GM12878 (cell line): Measurements from ENCODE around the gene RARS2. TPM values are rescaled to one million over a fixed set of nuclear protein-coding genes. Genes with fewer than 3 reads are reported as not detected.
A peak's percentile ranks its signal among the peaks of the same experiment; 100 is the strongest.

Experiments used
- ASH2L ChIP-seq: fragments of 300-600, 200-600 bp; sonication (generic); IDR thresholded peaks from 2 replicates; pipeline ENCODE4 v1.6.1; 2017; ENCODE audit warnings: low read depth, mild to moderate bottlenecking, borderline replicate concordance
- BCL11A ChIP-seq: IDR thresholded peaks from 2 replicates; pipeline ENCODE4 v1.6.1; 2011; ENCODE audit warnings: low read depth, low read length
- CHD2 ChIP-seq: IDR thresholded peaks from 2 replicates; pipeline ENCODE4 v1.6.1; 2011; ENCODE audit warnings: low read depth, low read length, improper control_type of control experiment, borderline replicate concordance
- GATAD2B ChIP-seq: fragments of 450-650 bp; conservative IDR thresholded peaks from 2 replicates; pipeline ENCODE4 v1.6.1; 2017; ENCODE audit warnings: low read depth, mild to moderate bottlenecking, moderate library complexity
- HCFC1 ChIP-seq: fragments of 150-350 bp; IDR thresholded peaks from 2 replicates; pipeline ENCODE4 v1.6.1; 2014; ENCODE audit warnings: low read length
- IKZF1 ChIP-seq: fragments of 450-650 bp; conservative IDR thresholded peaks from 2 replicates; pipeline ENCODE4 v1.6.1; 2017; ENCODE audit warnings: antibody characterized with exemption, mild to moderate bottlenecking
- JUND ChIP-seq: IDR thresholded peaks from 2 replicates; pipeline ENCODE4 v1.6.1; 2012; ENCODE audit warnings: low read depth, mild to moderate bottlenecking, low read length, improper control_type of control experiment, moderate library complexity
- NFXL1 ChIP-seq: fragments of 450-650 bp; IDR thresholded peaks from 2 replicates; pipeline ENCODE4 v1.6.1; 2017; ENCODE audit warnings: antibody characterized with exemption, mild to moderate bottlenecking, borderline replicate concordance
- POLR2A ChIP-seq: IDR thresholded peaks from 2 replicates; pipeline ENCODE4 v1.6.1; 2011; ENCODE audit warnings: low read depth, mild to moderate bottlenecking, low read length
- RBBP5 ChIP-seq: fragments of 200-600 bp; sonication (generic); conservative IDR thresholded peaks from 2 replicates; pipeline ENCODE4 v1.6.1; 2016
- SP1 ChIP-seq: IDR thresholded peaks from one replicate; pipeline ENCODE4 v1.6.1; 2011; ENCODE audit warnings: low read depth, low read length
- TAF1 ChIP-seq: IDR thresholded peaks from 2 replicates; pipeline ENCODE4 v1.6.1; 2011; ENCODE audit warnings: mild to moderate bottlenecking, low read depth, low read length, borderline replicate concordance
- TARDBP ChIP-seq: IDR thresholded peaks from 2 replicates; pipeline ENCODE4 v1.6.1; 2016; ENCODE audit warnings: borderline replicate concordance
- polyA plus RNA-seq, 11 experiments: library from polyadenylated mRNA; depleted of rRNA in 4 of 11; unstranded in 6 of 11; stranded (reverse) in 5 of 11; fragments of >200 nt; fragmentation: Nextera tagmentation in 4 of 11; fragmentation: Illumina TruSeq in 1 of 11; extraction: Ambion mirVana in 4 of 11; extraction: Trizol in 1 of 11; gene quantifications; 1 replicate in 1 of 11; 2 replicates in 10 of 11; pipeline versions ENCODE4 v1.2.1 to v1.2.3, GENCODE V29; 2011 to 2016; ENCODE audit warnings: inconsistent platforms in 2 of 11, missing spikeins in 2 of 11, low read depth in 1 of 11
- total RNA-seq, 4 experiments: library from RNA; depleted of rRNA in 3 of 4; stranded (reverse); fragments of >200 nt in 3 of 4; fragmentation: Illumina TruSeq in 1 of 4; extraction: Trizol in 1 of 4; gene quantifications; 2 replicates each; pipeline versions ENCODE4 v1.2.1 to v1.2.3, GENCODE V29; 2013 to 2021
- TF ChIP-seq, protein P1 (sequence below): IDR thresholded peaks from 2 replicates; pipeline ENCODE4 v1.6.1; 2012; ENCODE audit warnings: improper control_type of control experiment, low read depth, low read length; ENCODE audit not compliant: insufficient replicate concordance
- TF ChIP-seq, protein P2 (sequence below): IDR thresholded peaks from 2 replicates; pipeline ENCODE4 v1.6.1; 2012; ENCODE audit warnings: low read depth, low read length, improper control_type of control experiment
- TF ChIP-seq, protein P3 (sequence below): IDR thresholded peaks from 2 replicates; pipeline ENCODE4 v1.6.1; 2011; ENCODE audit warnings: mild to moderate bottlenecking, low read depth, low read length, moderate library complexity; ENCODE audit not compliant: insufficient replicate concordance
- TF ChIP-seq, protein P4 (sequence below): fragments of 450-650 bp; IDR thresholded peaks from 2 replicates; pipeline ENCODE4 v1.6.1; 2017; ENCODE audit warnings: borderline replicate concordance
- TF ChIP-seq, protein P5 (sequence below): fragments of 450-650 bp; conservative IDR thresholded peaks from 2 replicates; pipeline ENCODE4 v1.6.1; 2017; ENCODE audit warnings: mild to moderate bottlenecking, moderate library complexity

RARS2 gene
- total and polyA plus RNA-seq, 10 of the 15 experiments (the other 5 are each of a cell fraction or from before 2014, with no cell fraction given): 18.3 to 54.2 (median 36.8) TPM

DNA sequence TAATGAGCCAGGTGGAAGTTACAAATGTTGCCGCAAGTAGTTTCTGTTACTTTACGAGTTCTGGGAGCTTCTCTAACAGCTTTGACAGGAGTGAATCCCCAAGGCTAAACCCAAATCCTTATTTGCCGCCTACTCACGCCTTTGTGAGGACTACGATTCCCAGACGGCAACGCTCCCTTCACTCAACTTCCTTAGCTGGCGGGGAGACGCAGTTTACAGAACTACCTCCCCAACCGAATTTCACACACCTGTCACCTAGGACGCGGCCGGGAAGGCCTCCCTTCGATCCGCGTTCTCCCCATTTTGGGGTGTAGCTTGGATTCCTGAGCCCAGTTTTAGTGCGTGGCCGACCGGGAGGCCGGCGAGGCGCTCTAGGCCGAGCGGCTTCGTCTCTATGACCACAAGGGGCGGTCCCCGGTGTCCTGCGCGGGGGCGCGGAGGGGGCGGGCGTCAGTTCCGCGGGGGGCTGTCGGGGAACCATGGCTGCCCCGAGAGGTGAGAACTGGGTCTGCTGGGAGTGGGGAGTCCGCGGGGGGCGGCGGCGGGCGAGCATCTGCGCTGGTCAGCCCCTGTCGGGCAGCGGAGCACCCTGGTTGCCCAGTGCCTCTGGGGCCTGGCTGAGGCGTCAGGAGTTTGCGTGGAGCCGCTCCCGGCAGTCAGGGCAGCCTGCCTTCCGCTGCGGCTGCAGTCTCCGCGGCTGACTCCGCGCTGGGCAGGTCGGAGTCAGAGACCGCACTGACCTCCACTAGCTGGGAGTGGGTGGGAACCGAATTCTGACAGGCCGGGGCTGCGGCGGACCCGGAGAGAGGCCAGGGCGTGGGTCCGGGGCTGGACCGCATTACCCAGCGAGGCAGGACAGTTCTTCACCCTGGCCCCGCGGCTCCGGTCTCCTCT lies 117.0 kb downstream of the RARS2 start, which contains the start of gene SLC35A1 (continued):
- TF ChIP-seq BCL11A (no peak), GATAD2B (peak; percentile 91), ASH2L (peak; percentile 81; the same call in 1 of the 2 replicates), IKZF1 (peak; percentile 97), TARDBP (peak; percentile 58; the same call in 1 of the 2 replicates), SP1 (no peak), CHD2 (0 out of 2 replicates have a peak, but pooled peaks have one; percentile 27), TAF1 (peak; percentile 77; the same call in 1 of the 2 replicates), NFXL1 (no peak), JUND (no peak), POLR2A (peak; percentile 89), RBBP5 (0 out of 2 replicates have a peak, but pooled peaks have one; percentile 41), HCFC1 (peak; percentile 88)
- TF ChIP-seq, protein P1, sequence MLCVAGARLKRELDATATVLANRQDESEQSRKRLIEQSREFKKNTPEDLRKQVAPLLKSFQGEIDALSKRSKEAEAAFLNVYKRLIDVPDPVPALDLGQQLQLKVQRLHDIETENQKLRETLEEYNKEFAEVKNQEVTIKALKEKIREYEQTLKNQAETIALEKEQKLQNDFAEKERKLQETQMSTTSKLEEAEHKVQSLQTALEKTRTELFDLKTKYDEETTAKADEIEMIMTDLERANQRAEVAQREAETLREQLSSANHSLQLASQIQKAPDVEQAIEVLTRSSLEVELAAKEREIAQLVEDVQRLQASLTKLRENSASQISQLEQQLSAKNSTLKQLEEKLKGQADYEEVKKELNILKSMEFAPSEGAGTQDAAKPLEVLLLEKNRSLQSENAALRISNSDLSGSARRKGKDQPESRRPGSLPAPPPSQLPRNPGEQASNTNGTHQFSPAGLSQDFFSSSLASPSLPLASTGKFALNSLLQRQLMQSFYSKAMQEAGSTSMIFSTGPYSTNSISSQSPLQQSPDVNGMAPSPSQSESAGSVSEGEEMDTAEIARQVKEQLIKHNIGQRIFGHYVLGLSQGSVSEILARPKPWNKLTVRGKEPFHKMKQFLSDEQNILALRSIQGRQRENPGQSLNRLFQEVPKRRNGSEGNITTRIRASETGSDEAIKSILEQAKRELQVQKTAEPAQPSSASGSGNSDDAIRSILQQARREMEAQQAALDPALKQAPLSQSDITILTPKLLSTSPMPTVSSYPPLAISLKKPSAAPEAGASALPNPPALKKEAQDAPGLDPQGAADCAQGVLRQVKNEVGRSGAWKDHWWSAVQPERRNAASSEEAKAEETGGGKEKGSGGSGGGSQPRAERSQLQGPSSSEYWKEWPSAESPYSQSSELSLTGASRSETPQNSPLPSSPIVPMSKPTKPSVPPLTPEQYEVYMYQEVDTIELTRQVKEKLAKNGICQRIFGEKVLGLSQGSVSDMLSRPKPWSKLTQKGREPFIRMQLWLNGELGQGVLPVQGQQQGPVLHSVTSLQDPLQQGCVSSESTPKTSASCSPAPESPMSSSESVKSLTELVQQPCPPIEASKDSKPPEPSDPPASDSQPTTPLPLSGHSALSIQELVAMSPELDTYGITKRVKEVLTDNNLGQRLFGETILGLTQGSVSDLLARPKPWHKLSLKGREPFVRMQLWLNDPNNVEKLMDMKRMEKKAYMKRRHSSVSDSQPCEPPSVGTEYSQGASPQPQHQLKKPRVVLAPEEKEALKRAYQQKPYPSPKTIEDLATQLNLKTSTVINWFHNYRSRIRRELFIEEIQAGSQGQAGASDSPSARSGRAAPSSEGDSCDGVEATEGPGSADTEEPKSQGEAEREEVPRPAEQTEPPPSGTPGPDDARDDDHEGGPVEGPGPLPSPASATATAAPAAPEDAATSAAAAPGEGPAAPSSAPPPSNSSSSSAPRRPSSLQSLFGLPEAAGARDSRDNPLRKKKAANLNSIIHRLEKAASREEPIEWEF: no peak
- TF ChIP-seq, protein P2, sequence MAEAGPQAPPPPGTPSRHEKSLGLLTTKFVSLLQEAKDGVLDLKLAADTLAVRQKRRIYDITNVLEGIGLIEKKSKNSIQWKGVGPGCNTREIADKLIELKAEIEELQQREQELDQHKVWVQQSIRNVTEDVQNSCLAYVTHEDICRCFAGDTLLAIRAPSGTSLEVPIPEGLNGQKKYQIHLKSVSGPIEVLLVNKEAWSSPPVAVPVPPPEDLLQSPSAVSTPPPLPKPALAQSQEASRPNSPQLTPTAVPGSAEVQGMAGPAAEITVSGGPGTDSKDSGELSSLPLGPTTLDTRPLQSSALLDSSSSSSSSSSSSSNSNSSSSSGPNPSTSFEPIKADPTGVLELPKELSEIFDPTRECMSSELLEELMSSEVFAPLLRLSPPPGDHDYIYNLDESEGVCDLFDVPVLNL: no peak
- TF ChIP-seq, protein P3, sequence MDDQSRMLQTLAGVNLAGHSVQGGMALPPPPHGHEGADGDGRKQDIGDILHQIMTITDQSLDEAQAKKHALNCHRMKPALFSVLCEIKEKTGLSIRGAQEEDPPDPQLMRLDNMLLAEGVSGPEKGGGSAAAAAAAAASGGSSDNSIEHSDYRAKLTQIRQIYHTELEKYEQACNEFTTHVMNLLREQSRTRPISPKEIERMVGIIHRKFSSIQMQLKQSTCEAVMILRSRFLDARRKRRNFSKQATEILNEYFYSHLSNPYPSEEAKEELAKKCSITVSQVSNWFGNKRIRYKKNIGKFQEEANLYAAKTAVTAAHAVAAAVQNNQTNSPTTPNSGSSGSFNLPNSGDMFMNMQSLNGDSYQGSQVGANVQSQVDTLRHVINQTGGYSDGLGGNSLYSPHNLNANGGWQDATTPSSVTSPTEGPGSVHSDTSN: no peak
- TF ChIP-seq, protein P4, sequence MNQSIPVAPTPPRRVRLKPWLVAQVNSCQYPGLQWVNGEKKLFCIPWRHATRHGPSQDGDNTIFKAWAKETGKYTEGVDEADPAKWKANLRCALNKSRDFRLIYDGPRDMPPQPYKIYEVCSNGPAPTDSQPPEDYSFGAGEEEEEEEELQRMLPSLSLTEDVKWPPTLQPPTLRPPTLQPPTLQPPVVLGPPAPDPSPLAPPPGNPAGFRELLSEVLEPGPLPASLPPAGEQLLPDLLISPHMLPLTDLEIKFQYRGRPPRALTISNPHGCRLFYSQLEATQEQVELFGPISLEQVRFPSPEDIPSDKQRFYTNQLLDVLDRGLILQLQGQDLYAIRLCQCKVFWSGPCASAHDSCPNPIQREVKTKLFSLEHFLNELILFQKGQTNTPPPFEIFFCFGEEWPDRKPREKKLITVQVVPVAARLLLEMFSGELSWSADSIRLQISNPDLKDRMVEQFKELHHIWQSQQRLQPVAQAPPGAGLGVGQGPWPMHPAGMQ: no peak
- TF ChIP-seq, protein P5, sequence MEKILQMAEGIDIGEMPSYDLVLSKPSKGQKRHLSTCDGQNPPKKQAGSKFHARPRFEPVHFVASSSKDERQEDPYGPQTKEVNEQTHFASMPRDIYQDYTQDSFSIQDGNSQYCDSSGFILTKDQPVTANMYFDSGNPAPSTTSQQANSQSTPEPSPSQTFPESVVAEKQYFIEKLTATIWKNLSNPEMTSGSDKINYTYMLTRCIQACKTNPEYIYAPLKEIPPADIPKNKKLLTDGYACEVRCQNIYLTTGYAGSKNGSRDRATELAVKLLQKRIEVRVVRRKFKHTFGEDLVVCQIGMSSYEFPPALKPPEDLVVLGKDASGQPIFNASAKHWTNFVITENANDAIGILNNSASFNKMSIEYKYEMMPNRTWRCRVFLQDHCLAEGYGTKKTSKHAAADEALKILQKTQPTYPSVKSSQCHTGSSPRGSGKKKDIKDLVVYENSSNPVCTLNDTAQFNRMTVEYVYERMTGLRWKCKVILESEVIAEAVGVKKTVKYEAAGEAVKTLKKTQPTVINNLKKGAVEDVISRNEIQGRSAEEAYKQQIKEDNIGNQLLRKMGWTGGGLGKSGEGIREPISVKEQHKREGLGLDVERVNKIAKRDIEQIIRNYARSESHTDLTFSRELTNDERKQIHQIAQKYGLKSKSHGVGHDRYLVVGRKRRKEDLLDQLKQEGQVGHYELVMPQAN: peak; percentile 83
